HuH-7 (cell line): ENCODE measurements around the gene CES1.
"Not testable (repeated sequence)": the region's sequence is repeated elsewhere in the genome, so short reads cannot be mapped to it uniquely, and the experiment has no call there.

Source experiments
- DNase-seq: peaks from one replicate; pipeline ENCODE4 v3.0.0; 2011; ENCODE audit warnings: low spot score

CES1 gene

DNA sequence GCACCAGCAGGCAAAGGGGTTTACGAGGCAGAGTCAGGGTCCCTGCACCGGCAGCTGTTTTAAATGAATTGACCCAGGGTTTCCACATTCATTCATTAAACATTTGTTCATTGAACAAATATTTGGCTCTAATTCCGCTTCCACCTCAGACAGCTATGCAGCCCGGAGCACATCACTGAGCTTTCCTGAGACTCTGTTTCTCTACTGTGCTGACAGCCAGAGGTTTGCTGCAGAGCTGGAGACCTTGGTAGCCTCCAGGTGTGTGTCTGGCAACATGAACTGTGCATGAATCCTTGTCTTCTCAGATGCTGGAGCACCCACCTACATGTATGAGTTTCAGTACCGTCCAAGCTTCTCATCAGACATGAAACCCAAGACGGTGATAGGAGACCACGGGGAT is 42.7 kb downstream of the CES1 start:
- not testable (repeated sequence) for DNase-seq

DNA sequence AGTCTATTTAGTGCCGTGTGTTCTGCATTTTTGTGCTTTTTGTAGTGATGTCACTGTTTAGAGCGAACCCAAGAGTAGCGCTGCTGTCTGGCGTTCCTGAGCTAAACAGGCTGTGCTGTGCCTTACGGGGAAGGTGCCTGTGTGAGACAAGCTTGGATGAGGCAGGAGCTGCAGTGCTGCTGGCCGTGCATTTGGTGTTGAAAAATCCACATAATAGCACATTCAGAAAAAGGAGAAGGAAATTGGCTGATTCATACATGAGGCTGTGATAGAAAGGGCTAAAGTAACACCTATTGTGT is 50.2 kb downstream of the CES1 start:
- not testable (repeated sequence) for DNase-seq

DNA sequence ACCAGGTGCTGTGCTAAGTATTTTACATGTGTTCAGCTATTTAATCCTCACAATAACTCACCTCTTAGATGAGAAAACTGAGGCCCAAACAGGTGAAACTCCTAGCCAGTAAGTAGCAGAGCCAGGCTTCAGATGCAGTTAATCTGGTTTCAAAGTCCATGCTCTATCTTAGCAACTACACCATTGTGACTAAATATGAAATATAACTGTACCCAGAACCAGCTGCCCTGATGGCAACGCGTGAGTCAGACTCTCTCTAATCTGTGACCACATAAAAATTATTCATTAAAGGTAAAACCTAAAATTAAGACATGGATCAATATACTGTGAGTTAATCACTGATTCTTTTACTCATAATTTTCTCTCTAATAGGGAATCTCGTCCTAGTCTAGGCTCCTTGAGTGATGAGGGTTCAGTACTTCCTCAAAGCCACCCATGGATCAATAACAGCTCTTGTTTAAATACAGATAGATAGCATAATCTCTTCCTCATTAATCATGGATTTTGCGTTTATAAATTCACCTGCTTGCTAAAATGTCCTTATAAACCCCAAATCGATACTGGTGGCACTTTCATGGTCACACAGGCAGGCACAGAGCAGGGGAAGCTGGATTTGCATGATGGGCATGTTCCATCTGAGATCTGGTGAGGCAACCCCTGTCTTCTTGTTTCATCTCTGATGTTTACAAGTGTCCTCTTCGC is 50.7 kb downstream of the CES1 start:
- DNase-seq = not testable (repeated sequence)

DNA sequence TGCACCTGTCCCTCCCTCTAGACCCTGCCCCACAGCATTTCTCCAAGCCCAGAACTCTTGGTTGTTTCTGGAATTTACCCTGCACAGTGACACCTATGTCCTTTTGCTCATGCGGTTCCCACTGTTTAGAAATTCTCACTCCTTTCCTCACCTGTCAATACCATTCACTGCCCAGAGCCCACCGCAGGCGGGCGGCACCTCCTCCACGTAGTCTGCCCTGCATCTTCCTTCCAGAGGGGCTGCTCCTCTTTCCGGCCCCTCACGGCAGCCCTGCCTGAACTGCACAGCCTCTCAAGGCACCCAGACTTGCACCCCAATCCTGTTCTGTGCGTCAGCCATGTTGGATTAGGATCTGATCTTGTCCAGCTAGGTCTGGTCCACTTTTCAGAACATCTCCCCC is 51.4 kb downstream of the CES1 start:
- DNase-seq = not testable (repeated sequence)

DNA sequence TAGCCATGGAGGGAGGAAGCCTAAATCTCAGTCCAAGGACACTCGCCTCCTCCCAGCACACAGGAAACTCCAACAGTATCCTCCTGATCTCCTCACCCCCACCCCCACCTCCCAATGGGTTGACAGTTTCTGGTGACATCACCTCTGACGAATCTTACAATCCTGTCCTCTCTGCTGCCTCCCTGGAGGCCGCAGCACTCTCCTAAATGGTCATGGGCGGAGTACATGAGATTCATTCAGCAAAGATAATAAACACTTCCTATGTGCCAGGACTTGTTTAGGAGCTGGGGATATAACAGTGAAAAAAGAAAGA is 52.8 kb downstream of the CES1 start:
- DNase-seq = not testable (repeated sequence)

DNA sequence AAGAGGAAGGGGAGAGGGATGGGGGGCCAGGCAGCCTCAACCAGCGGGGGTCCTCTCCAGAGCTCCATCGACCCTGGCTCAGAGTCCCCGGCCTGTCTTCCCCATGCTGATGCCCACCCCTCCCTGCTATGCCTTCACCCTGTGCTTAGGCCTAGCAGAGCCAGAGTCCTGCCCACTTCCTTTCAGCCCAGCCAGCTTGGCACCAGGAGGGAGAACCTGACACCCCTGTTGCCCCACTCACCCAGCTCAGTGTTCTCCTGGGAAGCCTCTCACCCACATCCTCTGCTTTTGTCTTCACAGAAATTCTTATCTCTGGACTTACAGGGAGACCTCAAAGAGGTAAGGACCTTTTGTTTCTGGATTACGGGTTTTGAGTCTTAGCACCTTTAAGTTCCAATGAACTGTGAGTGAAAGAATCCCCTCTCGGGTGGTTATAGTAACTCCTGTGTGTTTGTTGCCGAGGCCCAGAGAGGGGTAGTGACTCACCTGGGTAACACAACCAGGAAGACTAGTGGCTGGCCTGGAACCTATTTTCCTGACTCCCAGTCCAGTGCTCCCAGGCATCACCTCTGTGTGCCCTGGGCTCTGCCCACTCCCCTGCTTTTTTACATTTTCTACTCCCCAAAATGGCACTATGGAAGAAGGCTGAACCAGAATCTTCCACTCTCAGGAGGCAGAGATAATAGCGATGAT is 53.3 kb downstream of the CES1 start:
- no peak for DNase-seq

DNA sequence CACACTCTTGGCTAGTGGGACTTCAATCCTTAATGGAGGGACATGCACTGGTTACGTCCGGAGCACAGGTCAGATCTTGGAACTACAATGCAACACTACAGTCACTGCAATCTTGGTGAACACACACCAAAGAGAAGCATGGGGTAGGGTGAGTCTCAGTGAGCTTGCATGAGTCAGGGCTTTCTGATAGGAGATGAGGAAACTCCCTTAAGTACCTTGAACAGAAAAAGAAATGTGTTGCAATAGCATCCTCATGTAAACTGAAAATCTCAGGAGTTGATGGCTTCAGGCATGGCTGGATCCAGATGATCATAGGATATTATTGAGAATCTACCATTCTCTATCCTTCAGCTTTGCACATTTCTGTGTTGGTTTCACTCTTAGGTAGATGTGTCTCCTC is 54.1 kb downstream of the CES1 start:
- no peak for DNase-seq

DNA sequence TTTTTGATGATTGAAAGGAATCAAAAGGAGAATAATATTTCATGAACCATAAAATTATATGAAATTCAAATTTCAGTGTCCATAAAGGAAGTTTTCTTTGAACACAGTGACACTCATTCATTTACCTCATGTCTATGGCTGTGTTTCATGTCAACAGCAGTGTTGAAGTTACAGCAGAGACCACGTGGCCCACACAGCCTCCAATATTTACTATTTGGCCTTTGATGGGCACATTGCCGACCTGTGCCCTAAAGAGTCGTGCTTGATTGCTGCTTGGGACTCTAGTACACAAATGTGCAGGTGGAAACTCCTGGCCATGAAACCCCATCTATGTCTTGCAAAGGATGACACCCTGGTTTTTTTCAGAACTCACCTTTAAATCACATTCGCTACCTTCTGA is 57.0 kb downstream of the CES1 start:
- no peak for DNase-seq

DNA sequence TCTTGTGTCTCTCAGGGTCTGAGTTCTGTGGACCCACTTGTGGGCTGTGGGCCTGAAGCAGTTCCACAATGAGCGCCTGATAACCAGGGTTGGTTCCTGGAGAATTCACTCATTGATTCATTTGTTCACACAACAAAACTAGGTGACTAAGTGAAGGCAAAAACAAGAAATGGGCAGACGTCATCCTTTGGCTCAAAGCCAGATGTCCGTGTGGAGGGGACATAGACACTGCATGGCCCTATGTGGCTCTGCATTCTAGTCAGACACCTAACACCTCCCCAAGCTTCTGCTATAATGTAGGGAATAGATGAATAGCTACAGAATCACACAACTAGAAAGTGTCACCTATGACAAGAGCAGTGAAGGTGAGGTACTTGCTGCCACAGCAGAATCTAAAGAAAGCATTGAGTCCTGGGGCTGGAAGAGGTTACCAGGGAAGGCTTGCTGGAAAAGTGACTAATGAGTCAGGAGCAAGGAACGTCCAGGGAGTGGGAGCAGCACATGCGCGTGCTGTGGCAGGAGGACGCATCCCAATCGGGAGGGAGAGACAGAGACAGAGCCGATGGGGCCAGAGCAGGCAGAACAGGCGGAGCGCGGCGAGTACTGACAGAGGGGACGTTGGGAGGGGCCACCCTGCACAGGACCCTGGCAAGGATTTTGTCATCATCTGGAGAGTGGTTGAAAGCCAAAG is 58.9 kb downstream of the CES1 start:
- no peak for DNase-seq

DNA sequence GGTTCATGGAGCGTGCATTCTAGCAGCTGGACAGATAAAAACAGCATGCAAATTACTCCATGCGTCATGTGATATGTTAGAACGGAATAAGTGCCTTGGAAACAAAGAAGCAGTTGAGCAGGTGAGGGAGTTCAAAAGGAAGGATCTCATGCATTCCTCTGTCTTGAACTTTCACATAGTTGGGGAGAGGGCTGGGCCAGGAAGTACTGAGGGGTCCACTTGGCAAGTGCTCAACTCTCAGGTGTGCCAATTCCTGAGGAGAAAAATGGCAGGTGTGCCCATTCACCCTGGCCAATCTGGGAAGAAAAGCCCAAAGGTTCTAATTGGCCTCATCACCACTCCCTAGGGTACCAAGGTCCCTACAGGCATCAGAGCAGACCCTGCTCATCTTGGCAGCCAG is 67.7 kb downstream of the CES1 start:
- DNase-seq = no peak

DNA sequence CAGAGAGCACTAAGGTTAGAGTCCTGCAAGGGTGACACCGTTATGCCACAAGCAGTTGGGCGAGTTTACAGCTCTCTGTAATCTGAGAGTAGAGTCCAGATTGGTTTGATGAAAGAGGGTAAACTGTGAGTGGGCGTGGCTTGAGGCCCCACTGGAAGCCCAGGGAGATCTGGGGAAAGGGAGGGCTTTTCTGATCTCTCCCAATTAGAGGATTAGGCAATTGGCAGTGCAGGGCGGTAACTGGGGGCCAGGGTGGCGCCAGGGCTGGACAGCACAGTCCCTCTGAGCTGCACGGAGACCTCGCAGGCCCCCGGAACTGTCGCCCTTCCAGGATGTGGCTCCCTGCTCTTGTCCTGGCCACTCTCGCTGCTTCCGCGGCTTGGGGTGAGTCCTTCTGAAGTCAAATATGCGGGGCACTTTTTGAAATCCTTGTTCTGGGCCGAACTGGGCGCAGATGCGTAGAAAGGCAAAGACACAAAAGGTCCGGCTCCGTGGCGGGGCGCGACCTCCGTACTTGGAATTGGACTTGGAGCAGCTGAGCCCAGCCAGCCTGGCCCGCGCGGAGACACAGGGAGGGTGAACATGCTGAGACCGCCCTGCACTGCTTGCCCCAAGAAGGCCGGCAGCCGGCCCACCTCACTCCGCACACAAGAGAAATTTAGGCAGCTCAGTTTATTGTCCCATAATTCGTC is 72.4 kb downstream of the CES1 start:
- peak; percentile 43 for DNase-seq

DNA sequence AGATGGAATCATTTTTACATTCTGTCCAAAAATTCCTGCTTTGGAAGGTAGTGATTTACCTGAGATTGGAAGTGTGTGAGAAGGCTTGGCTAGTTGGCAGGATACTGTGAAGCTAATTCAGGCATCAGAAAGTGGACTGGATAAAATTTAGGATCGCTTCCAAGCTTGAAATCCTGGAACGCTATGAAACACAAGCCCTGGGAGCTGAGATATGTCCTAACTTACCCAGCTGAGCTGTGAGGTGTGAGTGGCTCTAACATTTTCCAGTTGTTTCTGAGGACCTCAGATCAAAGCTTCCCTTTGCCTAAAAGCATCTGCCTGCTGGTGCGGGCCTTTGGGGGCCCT is 73.0 kb downstream of the CES1 start:
- DNase-seq = not testable (repeated sequence)

DNA sequence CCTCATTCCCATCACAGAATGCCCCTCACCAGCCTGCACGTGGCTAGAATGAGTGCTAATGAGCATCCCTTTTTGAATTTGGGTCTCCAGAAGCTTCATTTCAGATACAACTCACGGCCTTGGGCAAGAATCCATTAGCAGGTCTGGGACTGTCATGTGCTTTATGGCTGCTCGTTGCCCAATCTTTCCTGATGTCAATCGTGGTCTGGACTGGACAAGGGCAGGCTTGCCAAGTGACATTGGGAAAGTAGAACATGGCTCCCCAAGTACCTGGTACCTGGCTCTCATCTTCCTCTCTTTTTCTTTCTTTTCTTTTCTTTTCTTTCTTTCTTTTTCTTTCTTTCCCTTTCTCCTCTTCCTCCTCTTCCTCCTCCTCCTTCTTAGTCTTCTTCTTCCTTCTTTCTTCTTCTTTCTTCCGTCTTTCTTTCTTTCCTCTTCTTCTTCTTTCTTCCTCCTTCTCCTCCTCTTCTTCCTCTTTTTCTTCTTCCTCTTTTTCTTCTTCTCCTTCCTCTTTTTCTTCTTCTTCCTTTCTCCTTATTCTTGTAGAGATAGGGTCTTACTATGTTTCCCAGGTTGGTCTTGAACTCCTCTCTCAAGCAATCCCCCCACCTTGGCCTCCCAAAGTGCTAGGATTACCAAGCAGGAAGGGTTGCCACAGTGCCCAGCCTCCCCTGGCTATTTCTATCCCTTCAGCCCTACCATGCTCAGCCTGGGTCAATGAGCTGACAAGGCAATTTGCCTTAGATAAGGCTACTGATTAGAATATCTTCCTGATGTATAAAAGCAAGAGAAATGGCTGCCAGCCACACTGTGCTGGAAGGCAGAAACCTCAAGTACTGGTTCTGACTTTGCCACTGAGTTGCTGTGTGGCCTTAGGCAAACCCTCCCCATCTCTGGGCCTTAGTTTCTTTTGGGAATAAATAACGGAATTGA is 75.0 kb downstream of the CES1 start:
- DNase-seq = not testable (repeated sequence)

DNA sequence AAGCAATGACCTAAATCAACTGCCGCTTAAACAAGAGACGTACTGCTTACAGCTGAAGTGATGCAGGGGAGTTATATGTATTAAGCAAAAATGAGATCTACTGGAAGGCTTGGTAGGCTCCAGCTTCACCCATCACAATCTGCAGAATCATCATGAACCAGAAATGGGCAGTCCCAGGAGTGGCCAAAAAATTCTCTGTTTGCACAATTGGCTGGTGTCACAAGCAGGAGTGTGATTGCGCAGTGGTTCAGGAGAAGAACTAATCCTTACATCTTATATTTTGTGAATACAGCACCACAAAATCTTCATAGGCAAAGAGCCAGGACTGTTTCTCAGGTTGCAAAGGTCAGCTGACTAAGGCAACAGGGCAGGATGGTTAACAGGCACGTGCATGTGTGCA is 75.9 kb downstream of the CES1 start:
- DNase-seq = no peak

DNA sequence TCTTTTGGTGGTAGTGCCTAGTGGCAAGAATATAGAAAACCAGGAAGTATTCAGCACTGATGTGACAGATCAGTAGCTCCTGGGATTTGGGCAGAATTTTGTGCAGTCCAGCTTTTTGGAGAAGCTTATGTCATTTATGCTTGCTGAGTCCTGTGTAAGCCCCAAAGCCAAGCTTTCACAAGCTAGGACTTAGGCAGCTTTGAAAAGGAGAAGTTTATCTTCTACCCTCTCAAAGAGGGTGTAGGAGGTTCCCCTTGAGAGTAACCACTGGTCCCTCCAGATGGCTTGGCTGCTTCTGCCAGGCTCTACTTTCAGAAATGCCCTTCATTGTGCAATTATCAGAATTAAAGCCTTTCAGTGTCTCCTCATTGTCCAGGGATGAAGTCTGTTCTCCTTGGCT is 78.8 kb downstream of the CES1 start:
- no peak for DNase-seq

DNA sequence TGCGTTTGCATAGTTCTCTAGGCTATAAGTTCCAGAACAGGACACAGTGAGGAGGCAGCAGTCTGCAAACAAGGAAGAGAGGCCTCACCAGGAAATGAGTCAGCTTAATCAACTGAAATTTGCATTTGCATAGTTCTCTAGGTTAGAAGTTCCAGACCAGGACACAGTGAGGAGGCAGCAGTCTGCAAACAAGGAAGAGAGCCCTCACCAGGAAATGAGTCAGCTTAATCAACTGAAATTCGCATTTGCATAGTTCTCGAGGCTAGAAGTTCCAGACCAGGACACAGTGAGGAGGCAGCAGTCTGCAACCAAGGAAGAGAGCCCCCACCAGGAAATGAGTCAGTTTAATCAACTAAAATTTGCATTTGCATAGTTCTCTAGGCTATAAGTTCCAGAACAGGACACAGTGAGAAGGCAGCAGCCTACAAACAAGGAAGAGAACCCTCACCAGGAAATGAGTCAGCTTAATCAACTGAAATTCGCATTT is 79.7 kb downstream of the CES1 start:
- not testable (repeated sequence) for DNase-seq
